ENCODE data around the gene ARRB1.

- TF ChIP-seq CTCF (IDR thresholded peaks at IDR 0.05): no peak
- TF ChIP-seq POLR2A (IDR thresholded peaks at IDR 0.05): no peak
Observed at GRCh38 chr11:75245356-75246005, 106.0 kb downstream of the ARRB1 start.
